HEK293 (cell line): ENCODE data around the gene ZSCAN20.

Experiments used
- CTCF ChIA-PET: fragments of 350-600 bp; formaldehyde crosslinking; extraction: SDS; loops from one replicate; lab custom pipeline; 2021; ENCODE audit warnings: antibody characterized with exemption; lab: Yijun Ruan, JAX
- POLR2A ChIA-PET: fragments of 300-600 bp; formaldehyde crosslinking; extraction: SDS; loops from one replicate; lab custom pipeline; 2020; ENCODE audit warnings: antibody characterized with exemption, inconsistent platforms; lab: Yijun Ruan, JAX
- H3K27ac ChIP-seq: fragments of 200-500 bp; sonication (Bioruptor generic); 2 replicates; pipeline ENCODE4 v1.5.1; 2014; ENCODE audit warnings: low read depth, low read length, control low read depth, inconsistent platforms; ENCODE audit errors: extremely low read depth
- H3K36me3 ChIP-seq, 2 experiments: fragments of 200-500 bp in 1 of 2; sonication (Bioruptor generic) in 1 of 2; 1 replicate in 1 of 2; 2 replicates in 1 of 2; pipeline ENCODE4 v1.5.1; 2014 to 2017; ENCODE audit warnings: inconsistent platforms in 2 of 2, low read length in 2 of 2; ENCODE audit not compliant: control insufficient read depth in 2 of 2, insufficient read depth in 1 of 2
- H3K4me1 ChIP-seq: fragments of 200-500 bp; sonication (Bioruptor generic); 2 replicates; pipeline ENCODE4 v1.5.1; 2014; ENCODE audit warnings: mild to moderate bottlenecking, low read length, inconsistent platforms; ENCODE audit not compliant: control insufficient read depth, insufficient read depth
- H3K4me3 ChIP-seq: 2 replicates; pipeline ENCODE4 v1.5.1; 2011; ENCODE audit warnings: low read depth, mild to moderate bottlenecking, control low read depth, low read length, moderate library complexity
- H3K9me3 ChIP-seq: fragments of 200-500 bp; sonication (Bioruptor generic); 2 replicates; pipeline ENCODE4 v1.5.1; 2014; ENCODE audit warnings: low read depth, low read length, inconsistent platforms; ENCODE audit not compliant: control insufficient read depth, insufficient read depth
- FEZF1 ChIP-seq: fragments of 450-650 bp; formaldehyde crosslinking; IDR thresholded peaks from 2 replicates; pipeline ENCODE4 v1.5.1; 2016; ENCODE audit warnings: missing biosample characterization, missing genetic modification characterization
- KLF16 ChIP-seq: fragments of 450-650 bp; formaldehyde crosslinking; IDR thresholded peaks from 2 replicates; pipeline ENCODE4 v1.5.1; 2017; ENCODE audit warnings: missing biosample characterization, missing genetic modification characterization
- MEIS1 ChIP-seq: sonication (generic); formaldehyde crosslinking; IDR thresholded peaks from 2 replicates; pipeline ENCODE4 v1.8.1; 2022; ENCODE audit warnings: missing genetic modification reagents, mild to moderate bottlenecking, borderline replicate concordance
- SCRT2 ChIP-seq: fragments of 450-650 bp; formaldehyde crosslinking; IDR thresholded peaks from 2 replicates; pipeline ENCODE4 v1.5.1; 2016; ENCODE audit warnings: missing biosample characterization, missing genetic modification characterization
- SP7 ChIP-seq: fragments of 450-650 bp; formaldehyde crosslinking; IDR thresholded peaks from 2 replicates; pipeline ENCODE4 v1.5.1; 2016; ENCODE audit warnings: missing biosample characterization, missing genetic modification characterization
- ZBTB44 ChIP-seq: fragments of 450-650 bp; IDR thresholded peaks from 2 replicates; pipeline ENCODE4 v1.5.1; 2018; ENCODE audit warnings: missing biosample characterization, mild to moderate bottlenecking, missing genetic modification characterization
- ZNF138 ChIP-seq: fragments of 450-650 bp; formaldehyde crosslinking; IDR thresholded peaks from 2 replicates; pipeline ENCODE4 v1.5.1; 2016; ENCODE audit warnings: missing biosample characterization, missing genetic modification characterization, borderline replicate concordance
- ZNF146 ChIP-seq: fragments of 450-650 bp; formaldehyde crosslinking; IDR thresholded peaks from 2 replicates; pipeline ENCODE4 v1.5.1; 2016; ENCODE audit warnings: missing biosample characterization, missing genetic modification characterization
- ZNF169 ChIP-seq: fragments of 450-650 bp; formaldehyde crosslinking; IDR thresholded peaks from 2 replicates; pipeline ENCODE4 v1.5.1; 2016; ENCODE audit warnings: missing biosample characterization, missing genetic modification characterization
- ZNF184 ChIP-seq: fragments of 450-650 bp; IDR thresholded peaks from 2 replicates; pipeline ENCODE4 v1.5.1; 2018; ENCODE audit warnings: missing biosample characterization, mild to moderate bottlenecking, missing genetic modification characterization
- ZNF211 ChIP-seq: fragments of 450-650 bp; formaldehyde crosslinking; IDR thresholded peaks from 2 replicates; pipeline ENCODE4 v1.5.1; 2016; ENCODE audit warnings: low read depth, missing biosample characterization, missing genetic modification characterization
- ZNF335 ChIP-seq: fragments of 450-650 bp; formaldehyde crosslinking; conservative IDR thresholded peaks from 2 replicates; pipeline ENCODE4 v1.5.1; 2016; ENCODE audit warnings: missing biosample characterization, missing genetic modification characterization
- ZNF341 ChIP-seq: fragments of 450-650 bp; formaldehyde crosslinking; IDR thresholded peaks from 2 replicates; pipeline ENCODE4; 2016; ENCODE audit warnings: low read depth, missing biosample characterization, missing genetic modification characterization
- ZNF404 ChIP-seq: fragments of 450-650 bp; formaldehyde crosslinking; IDR thresholded peaks from 2 replicates; pipeline ENCODE4 v1.5.1; 2017; ENCODE audit warnings: missing biosample characterization, missing genetic modification characterization
- ZNF423 ChIP-seq: fragments of 450-650 bp; formaldehyde crosslinking; IDR thresholded peaks from 2 replicates; pipeline ENCODE4 v1.5.1; 2016; ENCODE audit warnings: missing biosample characterization, missing genetic modification characterization
- ZNF433 ChIP-seq: fragments of 450-650 bp; formaldehyde crosslinking; IDR thresholded peaks from 2 replicates; pipeline ENCODE4 v1.5.1; 2016; ENCODE audit warnings: missing biosample characterization, missing genetic modification characterization, low read depth
- ZNF48 ChIP-seq: fragments of 450-650 bp; formaldehyde crosslinking; IDR thresholded peaks from 2 replicates; pipeline ENCODE4 v1.5.1; 2016; ENCODE audit warnings: missing biosample characterization, missing genetic modification characterization
- ZNF530 ChIP-seq: fragments of 450-650 bp; formaldehyde crosslinking; IDR thresholded peaks from 2 replicates; pipeline ENCODE4 v1.5.1; 2016; ENCODE audit warnings: low read depth, missing biosample characterization, missing genetic modification characterization
- ZNF596 ChIP-seq: fragments of 450-650 bp; IDR thresholded peaks from 2 replicates; pipeline ENCODE4 v1.5.0; 2018; ENCODE audit warnings: missing biosample characterization, mild to moderate bottlenecking, missing genetic modification characterization, moderate library complexity
- ZNF610 ChIP-seq: fragments of 450-650 bp; formaldehyde crosslinking; IDR thresholded peaks from 2 replicates; pipeline ENCODE4 v1.5.1; 2016; ENCODE audit warnings: missing biosample characterization, missing genetic modification characterization, borderline replicate concordance
- ZNF792 ChIP-seq: fragments of 450-650 bp; formaldehyde crosslinking; IDR thresholded peaks from 2 replicates; pipeline ENCODE4 v1.5.1; 2016; ENCODE audit warnings: missing biosample characterization, missing genetic modification characterization
- ZSCAN16 ChIP-seq: fragments of 450-650 bp; formaldehyde crosslinking; IDR thresholded peaks from 2 replicates; pipeline ENCODE4 v1.5.1; 2016; ENCODE audit warnings: missing biosample characterization, missing genetic modification characterization
- TF ChIP-seq, protein P1 (sequence below): fragments of 450-650 bp; formaldehyde crosslinking; IDR thresholded peaks from 2 replicates; pipeline ENCODE4 v1.5.1; 2016; ENCODE audit warnings: missing biosample characterization, missing genetic modification characterization
- TF ChIP-seq, protein P2 (sequence below): fragments of 450-650 bp; formaldehyde crosslinking; IDR thresholded peaks from 2 replicates; pipeline ENCODE4 v1.5.1; 2016; ENCODE audit warnings: missing biosample characterization, missing genetic modification characterization
- TF ChIP-seq, protein P3 (sequence below): fragments of 450-650 bp; formaldehyde crosslinking; IDR thresholded peaks from 2 replicates; pipeline ENCODE4 v1.5.1; 2016; ENCODE audit warnings: missing biosample characterization, missing genetic modification characterization
- TF ChIP-seq, protein P4 (sequence below): fragments of 450-650 bp; formaldehyde crosslinking; IDR thresholded peaks from 2 replicates; pipeline ENCODE4 v1.5.1; 2016; ENCODE audit warnings: missing biosample characterization, missing genetic modification characterization

Gene ZSCAN20

DNA sequence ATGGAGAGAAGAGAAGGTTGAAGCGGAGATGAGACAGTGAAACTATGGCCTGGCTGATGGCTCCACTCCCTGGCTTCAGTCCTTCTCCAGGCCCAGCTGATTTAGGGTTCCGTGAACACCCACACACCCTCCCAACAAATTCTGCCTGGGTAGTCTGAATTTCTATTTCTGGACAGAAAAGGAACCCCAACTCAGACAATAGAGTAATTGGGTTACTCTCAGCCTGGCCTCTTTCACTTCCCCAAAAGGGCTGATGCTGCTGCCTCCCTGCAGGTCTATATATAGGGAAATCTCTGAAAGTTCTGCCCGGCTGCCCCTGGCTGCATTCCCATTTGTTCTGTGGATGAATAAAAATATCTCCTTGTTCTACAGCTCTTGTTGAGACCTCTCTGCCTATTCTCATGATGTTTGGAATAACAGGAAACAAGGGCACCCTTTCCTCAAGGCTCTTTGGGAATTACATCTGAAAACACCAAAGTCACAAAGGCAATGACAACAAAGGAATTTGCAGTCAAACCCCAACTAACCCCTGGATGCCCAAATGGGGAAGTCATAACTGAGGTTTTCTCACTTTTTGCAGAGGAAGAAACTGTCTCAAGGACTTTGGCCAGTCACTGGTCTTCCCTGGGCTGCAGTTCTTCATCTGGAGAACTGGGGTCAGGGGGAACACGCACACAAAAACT lies 11.4 kb upstream of the ZSCAN20 start:
- Histone ChIP-seq H3K36me3 (no peaks in the 10 kb centered on the region), H3K4me1 (no peaks in the 10 kb centered on the region), H3K4me3 (no peak overlapping the region), H3K9me3 (no peaks in the 10 kb centered on the region), H3K27ac (no peak overlapping the region)
- ChIA-PET CTCF (interaction anchor here (0.6 to 3.6 kb wide), 2 partner anchors 10 to 165 kb away, joined by 3 to 33 read pairs; no protein-coding TSS in a partner anchor), POLR2A (no interaction called here)
- TF ChIP-seq ZNF530 = no peak
- no peak for TF ChIP-seq ZNF138 (tag by site-specific recombination)
- TF ChIP-seq, protein P1, sequence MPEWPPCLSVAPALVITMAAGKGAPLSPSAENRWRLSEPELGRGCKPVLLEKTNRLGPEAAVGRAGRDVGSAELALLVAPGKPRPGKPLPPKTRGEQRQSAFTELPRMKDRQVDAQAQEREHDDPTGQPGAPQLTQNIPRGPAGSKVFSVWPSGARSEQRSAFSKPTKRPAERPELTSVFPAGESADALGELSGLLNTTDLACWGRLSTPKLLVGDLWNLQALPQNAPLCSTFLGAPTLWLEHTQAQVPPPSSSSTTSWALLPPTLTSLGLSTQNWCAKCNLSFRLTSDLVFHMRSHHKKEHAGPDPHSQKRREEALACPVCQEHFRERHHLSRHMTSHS (tag by site-specific recombination) = no peak
- no peak for TF ChIP-seq SP7
- TF ChIP-seq ZNF48 (tag by site-specific recombination) = no peak
- no peak for TF ChIP-seq KLF16
- no peak for TF ChIP-seq FEZF1
- TF ChIP-seq ZNF211 (tag by site-specific recombination) = no peak
- TF ChIP-seq ZSCAN16 (tag by site-specific recombination) = no peak
- no peak for TF ChIP-seq ZNF792 (tag by site-specific recombination)
- TF ChIP-seq, protein P2, sequence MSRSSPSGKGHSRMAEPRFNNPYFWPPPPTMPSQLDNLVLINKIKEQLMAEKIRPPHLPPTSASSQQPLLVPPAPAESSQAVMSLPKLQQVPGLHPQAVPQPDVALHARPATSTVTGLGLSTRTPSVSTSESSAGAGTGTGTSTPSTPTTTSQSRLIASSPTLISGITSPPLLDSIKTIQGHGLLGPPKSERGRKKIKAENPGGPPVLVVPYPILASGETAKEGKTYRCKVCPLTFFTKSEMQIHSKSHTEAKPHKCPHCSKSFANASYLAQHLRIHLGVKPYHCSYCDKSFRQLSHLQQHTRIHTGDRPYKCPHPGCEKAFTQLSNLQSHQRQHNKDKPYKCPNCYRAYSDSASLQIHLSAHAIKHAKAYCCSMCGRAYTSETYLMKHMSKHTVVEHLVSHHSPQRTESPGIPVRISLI (tag by site-specific recombination) = no peak
- no peak for TF ChIP-seq ZNF433 (tag by site-specific recombination)
- no peak for TF ChIP-seq ZNF146 (tag by site-specific recombination)
- TF ChIP-seq ZNF610 (tag by site-specific recombination) = no peak
- no peak for TF ChIP-seq ZNF596 (tag by site-specific recombination)
- TF ChIP-seq, protein P3, sequence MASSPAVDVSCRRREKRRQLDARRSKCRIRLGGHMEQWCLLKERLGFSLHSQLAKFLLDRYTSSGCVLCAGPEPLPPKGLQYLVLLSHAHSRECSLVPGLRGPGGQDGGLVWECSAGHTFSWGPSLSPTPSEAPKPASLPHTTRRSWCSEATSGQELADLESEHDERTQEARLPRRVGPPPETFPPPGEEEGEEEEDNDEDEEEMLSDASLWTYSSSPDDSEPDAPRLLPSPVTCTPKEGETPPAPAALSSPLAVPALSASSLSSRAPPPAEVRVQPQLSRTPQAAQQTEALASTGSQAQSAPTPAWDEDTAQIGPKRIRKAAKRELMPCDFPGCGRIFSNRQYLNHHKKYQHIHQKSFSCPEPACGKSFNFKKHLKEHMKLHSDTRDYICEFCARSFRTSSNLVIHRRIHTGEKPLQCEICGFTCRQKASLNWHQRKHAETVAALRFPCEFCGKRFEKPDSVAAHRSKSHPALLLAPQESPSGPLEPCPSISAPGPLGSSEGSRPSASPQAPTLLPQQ (tag by site-specific recombination) = no peak
- TF ChIP-seq, protein P4, sequence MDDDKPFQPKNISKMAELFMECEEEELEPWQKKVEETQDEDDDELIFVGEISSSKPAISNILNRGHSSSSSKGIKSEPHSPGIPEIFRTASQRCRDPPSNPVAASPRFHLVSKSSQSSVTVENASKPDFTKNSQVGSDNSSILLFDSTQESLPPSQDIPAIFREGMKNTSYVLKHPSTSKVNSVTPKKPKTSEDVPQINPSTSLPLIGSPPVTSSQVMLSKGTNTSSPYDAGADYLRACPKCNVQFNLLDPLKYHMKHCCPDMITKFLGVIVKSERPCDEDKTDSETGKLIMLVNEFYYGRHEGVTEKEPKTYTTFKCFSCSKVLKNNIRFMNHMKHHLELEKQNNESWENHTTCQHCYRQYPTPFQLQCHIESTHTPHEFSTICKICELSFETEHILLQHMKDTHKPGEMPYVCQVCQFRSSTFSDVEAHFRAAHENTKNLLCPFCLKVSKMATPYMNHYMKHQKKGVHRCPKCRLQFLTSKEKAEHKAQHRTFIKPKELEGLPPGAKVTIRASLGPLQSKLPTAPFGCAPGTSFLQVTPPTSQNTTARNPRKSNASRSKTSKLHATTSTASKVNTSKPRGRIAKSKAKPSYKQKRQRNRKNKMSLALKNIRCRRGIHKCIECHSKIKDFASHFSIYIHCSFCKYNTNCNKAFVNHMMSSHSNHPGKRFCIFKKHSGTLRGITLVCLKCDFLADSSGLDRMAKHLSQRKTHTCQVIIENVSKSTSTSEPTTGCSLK = no peak
- no peak for TF ChIP-seq ZNF404 (tag by site-specific recombination)

- Histone ChIP-seq H3K36me3 (no peaks in the 10 kb centered on the region), H3K4me3 (no peak overlapping the region), H3K9me3 (no peaks in the 10 kb centered on the region), H3K27ac (no peak overlapping the region), H3K4me1 (no peaks in the 10 kb centered on the region)
- ChIA-PET CTCF (no interaction called here), POLR2A (no interaction called here)
- TF ChIP-seq SCRT2 = 0 out of 2 replicates have a peak, but pooled peaks have one; percentile 10
- TF ChIP-seq ZNF184 (tag by site-specific recombination) = no peak
- no peak for TF ChIP-seq ZBTB44 (tag by site-specific recombination)
- TF ChIP-seq ZNF169 (tag by site-specific recombination) = no peak
- TF ChIP-seq MEIS1 = no peak
- no peak for TF ChIP-seq ZNF341 (tag by site-specific recombination)
- TF ChIP-seq ZNF423 (tag by site-specific recombination) = no peak
- TF ChIP-seq ZNF335 (tag by site-specific recombination) = no peak
These were observed 9.9 kb upstream of the ZSCAN20 start for GRCh38 chr1:33462405-33463164.
